Measurements from ENCODE around the gene GSTA2. TPM values are rescaled to one million over a fixed set of nuclear protein-coding genes. Genes with fewer than 3 reads are reported as not detected.
"Not testable (repeated sequence)": the region's sequence is repeated elsewhere in the genome, so short reads cannot be mapped to it uniquely, and the experiment has no call there.

GSTA2 gene
- total RNA-seq, 1 donor from 2014 or later, result not detected

- H3K27me3 Mint-ChIP-seq (ENCODE audit: unreplicated experiment), result no peaks in the 10 kb centered on the region
- no peak for TF ChIP-seq CTCF (IDR thresholded peaks at IDR 0.05)
- no peaks in the 10 kb centered on the region for H3K9me3 Mint-ChIP-seq (ENCODE audit: unreplicated experiment)
- H3K4me1 Mint-ChIP-seq (ENCODE audit: unreplicated experiment), result peaks cover 3% of the 10 kb centered on the region
- H3K36me3 Mint-ChIP-seq (ENCODE audit: unreplicated experiment), result no peaks in the 10 kb centered on the region
- no peak overlapping the region for H3K4me3 Mint-ChIP-seq (ENCODE audit: unreplicated experiment)
- DNase-seq (ENCODE audit: extremely low spot score, unreplicated experiment), result no peak
- H3K27ac Mint-ChIP-seq (ENCODE audit: unreplicated experiment), result no peak overlapping the region
Measured at GRCh38 chr6:52725143-52725534, 38.1 kb downstream of the GSTA2 start.

- Mint-ChIP-seq H3K9me3 (ENCODE audit: unreplicated experiment) (no peaks in the 10 kb centered on the region), H3K27me3 (ENCODE audit: unreplicated experiment) (no peaks in the 10 kb centered on the region), H3K27ac (ENCODE audit: unreplicated experiment) (no peak overlapping the region), H3K36me3 (ENCODE audit: unreplicated experiment) (no peaks in the 10 kb centered on the region), H3K4me1 (ENCODE audit: unreplicated experiment) (peaks cover 3% of the 10 kb centered on the region), H3K4me3 (ENCODE audit: unreplicated experiment) (no peak overlapping the region)
- TF ChIP-seq CTCF (IDR thresholded peaks at IDR 0.05), result peak; percentile 61
- DNase-seq (ENCODE audit: extremely low spot score, unreplicated experiment), result no peak
Measured at GRCh38 chr6:52724406-52725121, 38.7 kb downstream of the GSTA2 start.

- H3K4me1 Mint-ChIP-seq (ENCODE audit: unreplicated experiment), result peaks cover 3% of the 10 kb centered on the region
Measured at GRCh38 chr6:52724042-52724405, 39.3 kb downstream of the GSTA2 start.

GRCh38 chr6:52720321-52720720 lies 43.0 kb downstream of the GSTA2 start:
- TF ChIP-seq CTCF (IDR thresholded peaks at IDR 0.05), result no peak
- Mint-ChIP-seq H3K4me1 (ENCODE audit: unreplicated experiment) (no peaks in the 10 kb centered on the region), H3K36me3 (ENCODE audit: unreplicated experiment) (no peaks in the 10 kb centered on the region), H3K27me3 (ENCODE audit: unreplicated experiment) (peaks cover 5% of the 10 kb centered on the region), H3K27ac (ENCODE audit: unreplicated experiment) (no peak overlapping the region), H3K9me3 (ENCODE audit: unreplicated experiment) (no peaks in the 10 kb centered on the region), H3K4me3 (ENCODE audit: unreplicated experiment) (no peak overlapping the region)
- no peak for DNase-seq (ENCODE audit: extremely low spot score, unreplicated experiment)

More at GRCh38 chr6:52724042-52724405, 39.3 kb downstream of the GSTA2 start:
- Mint-ChIP-seq H3K27ac (ENCODE audit: unreplicated experiment) (no peak overlapping the region), H3K4me3 (ENCODE audit: unreplicated experiment) (no peak overlapping the region), H3K36me3 (ENCODE audit: unreplicated experiment) (no peaks in the 10 kb centered on the region), H3K9me3 (ENCODE audit: unreplicated experiment) (no peaks in the 10 kb centered on the region), H3K27me3 (ENCODE audit: unreplicated experiment) (no peaks in the 10 kb centered on the region)
- DNase-seq (ENCODE audit: extremely low spot score, unreplicated experiment), result no peak
- no peak for TF ChIP-seq CTCF (IDR thresholded peaks at IDR 0.05)

- DNase-seq (ENCODE audit: extremely low spot score, unreplicated experiment), result no peak
- Mint-ChIP-seq H3K4me3 (ENCODE audit: unreplicated experiment) (no peak overlapping the region), H3K27ac (ENCODE audit: unreplicated experiment) (no peak overlapping the region), H3K27me3 (ENCODE audit: unreplicated experiment) (peaks cover 5% of the 10 kb centered on the region), H3K36me3 (ENCODE audit: unreplicated experiment) (no peaks in the 10 kb centered on the region), H3K4me1 (ENCODE audit: unreplicated experiment) (no peaks in the 10 kb centered on the region), H3K9me3 (ENCODE audit: unreplicated experiment) (no peaks in the 10 kb centered on the region)
- no peak for TF ChIP-seq CTCF (IDR thresholded peaks at IDR 0.05)
Measured at GRCh38 chr6:52718550-52718949, 44.7 kb downstream of the GSTA2 start.

GRCh38 chr6:52714761-52715160 lies 48.5 kb downstream of the GSTA2 start:
- not testable (repeated sequence) for H3K36me3 Mint-ChIP-seq (ENCODE audit: unreplicated experiment); H3K27me3 Mint-ChIP-seq (ENCODE audit: unreplicated experiment); H3K27ac Mint-ChIP-seq (ENCODE audit: unreplicated experiment); H3K4me3 Mint-ChIP-seq (ENCODE audit: unreplicated experiment); DNase-seq (ENCODE audit: extremely low spot score, unreplicated experiment); H3K9me3 Mint-ChIP-seq (ENCODE audit: unreplicated experiment); H3K4me1 Mint-ChIP-seq (ENCODE audit: unreplicated experiment)

All from osteocyte (in vitro differentiated cells).